H1 (cell line): Measurements from ENCODE around the gene CASP9. TPM values are rescaled to one million over a fixed set of nuclear protein-coding genes. Genes with fewer than 3 reads are reported as not detected.

Experiments
- CTCF ChIA-PET: fragments of 300-600 bp; sonication (Branson Sonifier 250); formaldehyde crosslinking; loops from one replicate; lab custom pipeline; 2021; ENCODE audit not compliant: partially characterized antibody; lab: Charles Lee
- POLR2A ChIA-PET: fragments of 300-600 bp; sonication (Branson Sonifier 250); formaldehyde crosslinking; loops from one replicate; lab custom pipeline; 2021; ENCODE audit warnings: inconsistent platforms; ENCODE audit not compliant: partially characterized antibody; lab: Charles Lee
- DNase-seq, 2 experiments: peaks; one replicate each; pipeline versions ENCODE4 v3.0.0 to v3.0.0-alpha.2; 2010 to 2022; ENCODE audit warnings: low spot score in 2 of 2, low read depth in 1 of 2, mixed read lengths in 1 of 2
- FAIRE-seq: peaks from 2 replicates; lab custom pipeline; 2011; peaks lifted over from hg19 to GRCh38; lab: Jason Lieb, UNC
- H2AFZ ChIP-seq: 2 replicates; pipeline ENCODE4 v1.8.1; 2012; ENCODE audit warnings: low read length, inconsistent platforms
- H2AK5ac ChIP-seq: 2 replicates; pipeline ENCODE4 v1.6.1; 2013; ENCODE audit warnings: low read depth, low read length
- H2BK120ac ChIP-seq: replicated peaks from 2 replicates; pipeline ENCODE3; 2013; ENCODE audit warnings: low read depth, low read length, inconsistent platforms
- H2BK12ac ChIP-seq: 2 replicates; pipeline ENCODE4 v1.6.1; 2013; ENCODE audit warnings: low read depth, low read length
- H2BK15ac ChIP-seq: 2 replicates; pipeline ENCODE4 v1.6.1; 2013; ENCODE audit warnings: low read length
- H2BK20ac ChIP-seq: 2 replicates; pipeline ENCODE4 v1.6.1; 2013; ENCODE audit warnings: low read length
- H2BK5ac ChIP-seq: 2 replicates; pipeline ENCODE4 v1.6.1; 2013; ENCODE audit warnings: low read depth, low read length
- H3K14ac ChIP-seq: 2 replicates; pipeline ENCODE4 v1.6.1; 2013; ENCODE audit warnings: inconsistent platforms; ENCODE audit not compliant: insufficient read length
- H3K18ac ChIP-seq: 2 replicates; pipeline ENCODE4 v1.6.1; 2013; ENCODE audit warnings: low read length; ENCODE audit errors: extremely low read depth
- H3K23ac ChIP-seq: 2 replicates; pipeline ENCODE4 v1.6.1; 2013; ENCODE audit warnings: inconsistent platforms; ENCODE audit not compliant: insufficient read length
- H3K23me2 ChIP-seq: 2 replicates; pipeline ENCODE4 v1.6.1; 2013; ENCODE audit warnings: low read depth, low read length
- H3K27ac ChIP-seq: 2 replicates; pipeline ENCODE4 v1.6.1; 2011; ENCODE audit warnings: low read depth, low read length, inconsistent platforms
- H3K27me3 ChIP-seq, 4 experiments: replicated peaks in 1 of 4; 1 replicate in 1 of 4; 2 replicates in 3 of 4; pipeline versions ENCODE4 v1.6.1 to v1.8.1; 2011 to 2013; ENCODE audit warnings: low read length in 3 of 4, mild to moderate bottlenecking in 3 of 4, inconsistent platforms in 2 of 4, mixed read lengths in 2 of 4, moderate library complexity in 1 of 4; ENCODE audit not compliant: control insufficient read depth in 3 of 4, insufficient read depth in 3 of 4; ENCODE audit errors: extremely low read depth in 1 of 4
- H3K36me3 ChIP-seq, 4 experiments: 2 replicates each; pipeline versions ENCODE4 v1.6.1 to v1.8.1; 2011 to 2013; ENCODE audit warnings: mild to moderate bottlenecking in 4 of 4, low read length in 3 of 4, moderate library complexity in 2 of 4, control low read depth in 1 of 4, inconsistent platforms in 1 of 4; ENCODE audit not compliant: insufficient read depth in 4 of 4, control insufficient read depth in 2 of 4
- H3K4ac ChIP-seq: replicated peaks from 2 replicates; pipeline ENCODE3; 2013; ENCODE audit warnings: low read length, low read depth, mixed read lengths, inconsistent platforms; ENCODE audit not compliant: insufficient read length
- H3K4me1 ChIP-seq, 4 experiments: replicated peaks in 1 of 4; 1 replicate in 1 of 4; 2 replicates in 3 of 4; pipeline versions ENCODE4 v1.6.1 to v1.8.1; 2011 to 2013; ENCODE audit warnings: low read length in 3 of 4, inconsistent platforms in 2 of 4, mixed read lengths in 1 of 4; ENCODE audit not compliant: insufficient read depth in 4 of 4, control insufficient read depth in 3 of 4
- H3K4me2 ChIP-seq, 2 experiments: 2 replicates each; pipeline versions ENCODE4 v1.6.1 to v1.8.1; 2011 to 2013; ENCODE audit warnings: low read depth in 2 of 2, low read length in 2 of 2, control low read depth in 1 of 2, inconsistent platforms in 1 of 2, mild to moderate bottlenecking in 1 of 2; ENCODE audit not compliant: insufficient read depth in 1 of 2
- H3K4me3 ChIP-seq, 4 experiments: fragments of 200-600, 300-600 bp in 1 of 4; sonication (generic), shearing (Covaris generic), sonication (Bioruptor Twin) in 1 of 4; 2 replicates each; pipeline versions ENCODE4 v1.5.1 to v1.8.1; 2011 to 2016; ENCODE audit warnings: low read length in 4 of 4, low read depth in 3 of 4, control low read depth in 2 of 4, inconsistent platforms in 2 of 4, mild to moderate bottlenecking in 2 of 4, mixed read lengths in 1 of 4, moderate library complexity in 1 of 4; ENCODE audit not compliant: insufficient read depth in 2 of 4; ENCODE audit errors: extremely low read depth in 1 of 4
- H3K56ac ChIP-seq: replicated peaks from 2 replicates; pipeline ENCODE3; 2013; ENCODE audit warnings: low read depth, mild to moderate bottlenecking, mixed read lengths, low read length, inconsistent platforms; ENCODE audit not compliant: insufficient read length
- H3K79me1 ChIP-seq: 2 replicates; pipeline ENCODE4 v1.6.1; 2013; ENCODE audit warnings: low read depth, low read length, control low read depth
- H3K79me2 ChIP-seq, 2 experiments: 2 replicates each; pipeline versions ENCODE4 v1.6.1 to v1.8.1; 2012 to 2013; ENCODE audit warnings: low read length in 2 of 2, mild to moderate bottlenecking in 2 of 2, inconsistent platforms in 1 of 2; ENCODE audit not compliant: insufficient read depth in 2 of 2, control insufficient read depth in 1 of 2
- H3K9ac ChIP-seq, 4 experiments: replicated peaks in 1 of 4; 1 replicate in 1 of 4; 2 replicates in 3 of 4; pipeline versions ENCODE4 v1.6.1 to v1.8.1; 2011 to 2013; ENCODE audit warnings: low read depth in 3 of 4, low read length in 3 of 4, control low read depth in 2 of 4, mild to moderate bottlenecking in 2 of 4, moderate library complexity in 2 of 4, inconsistent platforms in 1 of 4; ENCODE audit errors: extremely low read depth in 1 of 4
- H3K9me3 ChIP-seq, 2 experiments: 2 replicates each; pipeline versions ENCODE4 v1.6.1 to v1.8.1; 2012 to 2013; ENCODE audit warnings: mild to moderate bottlenecking in 2 of 2, moderate library complexity in 2 of 2, control low read depth in 1 of 2, inconsistent platforms in 1 of 2, low read depth in 1 of 2, low read length in 1 of 2, mixed read lengths in 1 of 2; ENCODE audit not compliant: insufficient read depth in 2 of 2
- H4K20me1 ChIP-seq, 2 experiments: replicated peaks in 1 of 2; 2 replicates each; pipeline versions ENCODE3 to v1.8.1; 2011 to 2013; ENCODE audit warnings: inconsistent platforms in 2 of 2, low read length in 2 of 2, mild to moderate bottlenecking in 1 of 2; ENCODE audit not compliant: insufficient read depth in 2 of 2, control insufficient read depth in 1 of 2
- H4K5ac ChIP-seq: 2 replicates; pipeline ENCODE4 v1.6.1; 2013; ENCODE audit warnings: low read length, low read depth, mixed read lengths, inconsistent platforms; ENCODE audit not compliant: insufficient read length
- H4K8ac ChIP-seq: 2 replicates; pipeline ENCODE4 v1.8.0; 2013; ENCODE audit warnings: mild to moderate bottlenecking, moderate library complexity, low read length, inconsistent platforms; ENCODE audit not compliant: insufficient read depth; ENCODE audit errors: extremely low read depth
- H4K91ac ChIP-seq: replicated peaks from 2 replicates; pipeline ENCODE3; 2013; ENCODE audit warnings: low read length, mixed read lengths, inconsistent platforms; ENCODE audit not compliant: insufficient read length
- BCL11A ChIP-seq, 2 experiments: IDR thresholded peaks; one replicate each; pipeline ENCODE4 v1.6.1; 2011; ENCODE audit warnings: low read depth in 2 of 2, low read length in 2 of 2, mild to moderate bottlenecking in 2 of 2
- CREB1 ChIP-seq: IDR thresholded peaks from 2 replicates; pipeline ENCODE4 v1.6.1; 2012; ENCODE audit warnings: inconsistent platforms
- HDAC2 ChIP-seq, 2 experiments: fragments of 300-600 bp in 1 of 2; sonication (generic) in 1 of 2; IDR thresholded peaks; 2 replicates each; pipeline ENCODE4 v1.6.1; 2011 to 2012; ENCODE audit warnings: low read depth in 2 of 2, low read length in 2 of 2, mild to moderate bottlenecking in 2 of 2, moderate library complexity in 2 of 2, borderline replicate concordance in 1 of 2, inconsistent platforms in 1 of 2
- TAF1 ChIP-seq: IDR thresholded peaks from 2 replicates; pipeline ENCODE4 v1.6.1; 2011; ENCODE audit warnings: mild to moderate bottlenecking, low read depth, low read length
- WGBS, 2 experiments: shearing (Covaris generic) in 1 of 2; methylation state at CpG; one replicate each; pipeline versions ENCODE4 v1.1.6 to v1.1.7; 2013 to 2015; ENCODE audit warnings: low lambda C conversion rate in 2 of 2, mixed read lengths in 2 of 2, inconsistent platforms in 1 of 2, low coverage in 1 of 2, missing lambda C conversion rate in 1 of 2; ENCODE audit not compliant: insufficient replicate concordance in 2 of 2, insufficient coverage in 1 of 2, insufficient read length in 1 of 2; ENCODE audit errors: extremely low coverage in 1 of 2, missing lambda C conversion rate in 1 of 2; 5-methylcytosine and 5-hydroxymethylcytosine counted together
- polyA plus RNA-seq, 7 experiments: library from polyadenylated mRNA; depleted of rRNA in 3 of 7; stranded (reverse) in 5 of 7; unstranded in 2 of 7; fragments of >200 nt in 5 of 7; fragments of 200-250 nt in 2 of 7; gene quantifications; 1 replicate in 5 of 7; 2 replicates in 1 of 7; 4 replicates in 1 of 7; pipeline versions ENCODE4 v1.2.1 to v1.2.3, GENCODE V29; 2011 to 2013; ENCODE audit warnings: missing spikeins in 2 of 7, mixed read lengths in 2 of 7
- total RNA-seq: library from RNA; stranded (reverse); fragmentation: NEBNext Ultra II Directional; extraction: Animal tissue kit (Norgen Biotek cat#: 25700); gene quantifications from 2 replicates; pipeline ENCODE4 v1.2.1, GENCODE V29; 2021

The CASP9 gene
- total and polyA plus RNA-seq, 2 of the 8 experiments (the other 6 are each of a cell fraction or from before 2014, with no cell fraction given) = 14.8 to 36.3 TPM

DNA sequence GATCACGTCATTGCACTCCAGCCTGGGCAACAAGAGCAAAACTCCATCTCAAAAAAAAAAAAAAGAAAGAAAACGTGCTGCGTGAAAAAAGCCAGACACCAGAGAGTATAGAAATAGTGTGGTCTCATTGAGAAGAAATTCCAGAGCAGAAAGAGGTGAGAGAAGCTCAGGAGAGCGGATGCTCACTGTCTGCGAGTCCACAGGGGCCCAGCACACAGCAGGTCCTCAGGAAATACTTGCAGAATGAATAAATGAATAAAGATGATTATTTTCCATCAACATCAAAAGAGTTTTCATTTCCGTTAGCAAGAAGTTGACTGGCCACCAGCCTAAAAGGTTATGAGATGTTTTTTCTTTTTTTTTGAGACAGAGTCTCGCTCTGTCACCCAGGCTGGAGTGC lies 14.4 kb downstream of the CASP9 start:
- Histone ChIP-seq H3K79me2 (peaks cover 0 to 9% of the 10 kb centered on the region in 2 experiments; a peak in 1 of 4 replicates), H3K27me3 (no peaks in the 10 kb centered on the region), H3K36me3 (peaks cover 0 to 6% (median 0%) of the 10 kb centered on the region in 4 experiments; a peak in 3 of 8 replicates), H3K4ac (no peak overlapping the region), H4K5ac (no peak overlapping the region), H3K23ac (no peak overlapping the region), H4K91ac (no peak overlapping the region), H3K9ac (no peak overlapping the region), H3K4me3 (no peak overlapping the region), H2AK5ac (no peak overlapping the region), H2BK12ac (no peak overlapping the region), H4K20me1 (no peaks in the 10 kb centered on the region), H3K4me1 (peaks cover 13 to 31% (median 23%) of the 10 kb centered on the region in 4 experiments), H3K23me2 (no peaks in the 10 kb centered on the region), H3K18ac (peak overlapping the region; percentile 15; the same call in 1 of the 2 replicates), H4K8ac (no peak overlapping the region), H3K56ac (no peak overlapping the region), H3K14ac (no peak overlapping the region), H3K4me2 (peak overlapping the region; percentile 37 to 41), H2BK120ac (no peak overlapping the region), H2AFZ (no peak overlapping the region), H2BK15ac (no peak overlapping the region), H2BK5ac (peak overlapping the region; percentile 71; the same call in 1 of the 2 replicates), H3K9me3 (no peaks in the 10 kb centered on the region), H2BK20ac (0 out of 2 replicates have a peak overlapping the region, but pooled peaks have one; percentile 80), H3K79me1 (no peaks in the 10 kb centered on the region; the same call in 1 of the 2 replicates), H3K27ac (peak overlapping the region; percentile 7; the same call in 1 of the 2 replicates)
- ChIA-PET POLR2A (interaction anchor here (0.6 to 1.9 kb wide), 4 partner anchors 10 to 652 kb away, joined by 3 to 7 read pairs (median 4); partner anchors contain the start of gene DNAJC16), CTCF (interaction anchor here (0.7 kb wide), 1 partner anchor 827 kb away, joined by 3 read pairs; no protein-coding TSS in a partner anchor)
- no peak for DNase-seq
- WGBS, 2 experiments = 52% methylated on average over 7 of the region's 7 CpGs; no CpG with 5 or more reads in 1 of the 2 experiments
- FAIRE-seq = no peak
- TF ChIP-seq HDAC2 (IDR thresholded peaks at IDR 0.05; ENCODE audit: borderline replicate concordance in 1 of 2, low read depth in 2 of 2, low read length in 2 of 2) (no peak), CREB1 (no peak), TAF1 (no peak), BCL11A (IDR thresholded peaks at IDR 0.05; ENCODE audit: low read depth in 2 of 2, low read length in 2 of 2) (no peak)
